PFSK-1 (cell line): Measurements from ENCODE around the gene TNNT1.

Experiments
- FOXP2 ChIP-seq: optimal IDR thresholded peaks from 2 replicates; pipeline ENCODE3; 2011; ENCODE audit warnings: borderline replicate concordance, control low read depth, inconsistent platforms; ENCODE audit not compliant: insufficient read depth; ENCODE audit errors: extremely low read length, extremely low read depth
- POLR2AphosphoS5 ChIP-seq: IDR thresholded peaks from 2 replicates; pipeline ENCODE4 v1.6.1; 2012; ENCODE audit warnings: low read depth, mild to moderate bottlenecking, control low read depth, low read length, moderate library complexity
- SIN3A ChIP-seq: IDR thresholded peaks from 2 replicates; pipeline ENCODE4 v1.6.1; 2012; ENCODE audit warnings: mild to moderate bottlenecking, low read length, moderate library complexity, borderline replicate concordance; ENCODE audit not compliant: insufficient read depth
- TAF1 ChIP-seq: IDR thresholded peaks from 2 replicates; pipeline ENCODE4 v1.6.1; 2012; ENCODE audit warnings: low read length, control low read depth, borderline replicate concordance; ENCODE audit not compliant: insufficient read depth
- TF ChIP-seq, protein P1 (sequence below), 2 experiments: IDR thresholded peaks; 2 replicates each; pipeline versions ENCODE4 v1.6.1 to v1.8.0; 2011 to 2012; ENCODE audit warnings: low read depth in 2 of 2, low read length in 2 of 2, control low read depth in 1 of 2, inconsistent platforms in 1 of 2, mild to moderate bottlenecking in 1 of 2, moderate library complexity in 1 of 2; ENCODE audit not compliant: insufficient read depth in 1 of 2

The TNNT1 gene

DNA sequence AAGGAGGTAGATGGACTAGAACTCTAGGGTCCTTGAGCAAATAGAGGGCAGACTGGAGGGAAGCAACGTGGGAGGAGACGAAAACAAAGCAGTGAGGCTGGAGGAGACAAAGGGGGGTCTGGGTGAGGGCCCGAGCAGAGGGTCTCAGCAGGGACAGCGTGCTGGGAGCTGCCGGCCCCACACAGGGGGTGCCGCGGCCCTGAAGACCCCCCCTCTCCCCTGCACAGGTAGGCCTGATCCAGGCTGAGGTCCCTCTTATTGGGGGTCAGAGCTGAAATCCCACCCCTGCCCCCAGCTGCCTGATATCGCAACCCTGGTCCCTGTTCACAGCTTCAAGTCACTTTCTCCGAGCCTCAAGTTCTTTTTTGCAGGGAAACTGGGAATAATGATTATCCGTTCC, 64.6 kb downstream of the TNNT1 start:
- TF ChIP-seq SIN3A (no peak), POLR2AphosphoS5 (no peak), TAF1 (no peak), FOXP2 (no peak)
- TF ChIP-seq, protein P1, sequence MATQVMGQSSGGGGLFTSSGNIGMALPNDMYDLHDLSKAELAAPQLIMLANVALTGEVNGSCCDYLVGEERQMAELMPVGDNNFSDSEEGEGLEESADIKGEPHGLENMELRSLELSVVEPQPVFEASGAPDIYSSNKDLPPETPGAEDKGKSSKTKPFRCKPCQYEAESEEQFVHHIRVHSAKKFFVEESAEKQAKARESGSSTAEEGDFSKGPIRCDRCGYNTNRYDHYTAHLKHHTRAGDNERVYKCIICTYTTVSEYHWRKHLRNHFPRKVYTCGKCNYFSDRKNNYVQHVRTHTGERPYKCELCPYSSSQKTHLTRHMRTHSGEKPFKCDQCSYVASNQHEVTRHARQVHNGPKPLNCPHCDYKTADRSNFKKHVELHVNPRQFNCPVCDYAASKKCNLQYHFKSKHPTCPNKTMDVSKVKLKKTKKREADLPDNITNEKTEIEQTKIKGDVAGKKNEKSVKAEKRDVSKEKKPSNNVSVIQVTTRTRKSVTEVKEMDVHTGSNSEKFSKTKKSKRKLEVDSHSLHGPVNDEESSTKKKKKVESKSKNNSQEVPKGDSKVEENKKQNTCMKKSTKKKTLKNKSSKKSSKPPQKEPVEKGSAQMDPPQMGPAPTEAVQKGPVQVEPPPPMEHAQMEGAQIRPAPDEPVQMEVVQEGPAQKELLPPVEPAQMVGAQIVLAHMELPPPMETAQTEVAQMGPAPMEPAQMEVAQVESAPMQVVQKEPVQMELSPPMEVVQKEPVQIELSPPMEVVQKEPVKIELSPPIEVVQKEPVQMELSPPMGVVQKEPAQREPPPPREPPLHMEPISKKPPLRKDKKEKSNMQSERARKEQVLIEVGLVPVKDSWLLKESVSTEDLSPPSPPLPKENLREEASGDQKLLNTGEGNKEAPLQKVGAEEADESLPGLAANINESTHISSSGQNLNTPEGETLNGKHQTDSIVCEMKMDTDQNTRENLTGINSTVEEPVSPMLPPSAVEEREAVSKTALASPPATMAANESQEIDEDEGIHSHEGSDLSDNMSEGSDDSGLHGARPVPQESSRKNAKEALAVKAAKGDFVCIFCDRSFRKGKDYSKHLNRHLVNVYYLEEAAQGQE (IDR thresholded peaks at IDR 0.05; ENCODE audit: insufficient read depth in 1 of 2, low read depth in 2 of 2, low read length in 2 of 2): no peak

DNA sequence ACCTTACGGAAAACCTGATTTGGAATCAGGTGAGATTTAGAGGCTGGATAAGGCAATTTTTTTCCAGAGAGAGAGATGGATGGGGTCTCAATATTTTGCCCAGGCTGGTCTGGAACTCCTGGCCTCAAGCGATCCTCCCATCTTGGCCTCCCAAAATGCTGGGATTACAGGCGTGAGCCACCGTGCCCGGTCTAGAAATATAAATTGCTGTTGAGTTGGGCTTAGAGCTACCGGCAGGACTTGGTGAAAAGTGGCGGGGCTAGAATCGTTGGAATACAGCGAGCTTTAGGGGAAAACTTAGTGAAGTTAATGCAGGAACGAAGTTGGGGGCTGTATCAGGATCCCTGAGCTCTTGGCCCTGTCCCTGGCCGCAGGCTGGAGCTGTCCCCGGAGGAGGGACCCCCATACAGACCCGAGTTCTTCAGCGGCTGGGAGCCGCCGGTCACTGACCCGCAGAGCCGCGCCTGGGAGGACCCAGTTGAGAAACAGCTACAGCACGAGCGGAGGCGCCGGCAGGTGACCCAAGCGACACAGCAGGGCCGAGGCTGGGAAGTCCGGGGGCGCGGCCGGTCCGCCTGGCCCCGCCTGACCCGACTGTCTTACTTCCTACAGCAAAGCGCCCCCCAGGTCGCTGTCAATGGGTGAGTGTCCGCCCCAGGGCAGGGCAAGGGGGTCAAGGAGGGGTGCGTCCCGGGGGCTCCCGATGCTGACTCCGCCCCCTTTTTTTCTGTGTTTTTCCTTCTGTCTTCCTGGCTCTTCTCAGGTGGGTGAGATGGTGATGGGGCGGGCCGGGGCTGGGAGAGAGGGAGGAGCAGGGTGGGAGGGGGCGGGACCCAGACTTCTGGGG, 65.8 kb downstream of the TNNT1 start:
- TF ChIP-seq FOXP2: no peak
- no peak for TF ChIP-seq TAF1
- TF ChIP-seq, protein P1 (IDR thresholded peaks at IDR 0.05; ENCODE audit: insufficient read depth in 1 of 2, low read depth in 2 of 2, low read length in 2 of 2): no peak
- TF ChIP-seq POLR2AphosphoS5: no peak
- TF ChIP-seq SIN3A: no peak
